GM12878 (cell line): Measurements from ENCODE around the gene FGD5. TPM values are rescaled to one million over a fixed set of nuclear protein-coding genes. Genes with fewer than 3 reads are reported as not detected.

Source experiments
- ATAC-seq: fragments of 200-7000 bp; cut with Tn5 transposase; 3 replicates; pipeline ENCODE4 v1.9.1; 2020; ENCODE audit warnings: mild to moderate bottlenecking, moderate library complexity
- BruUV-seq: library from RNA; stranded (reverse); fragments of 400-500 nt; replicated peaks from 2 replicates; lab custom pipeline; 2021; lab: Mats Ljungman, UMichigan
- CTCF ChIA-PET: fragments of 300-600 bp; sonication (Branson Sonifier 250); formaldehyde crosslinking; extraction: SDS; loops from one replicate; lab custom pipeline; 2021; ENCODE audit warnings: inconsistent platforms; lab: Yijun Ruan, JAX
- POLR2A ChIA-PET: fragments of 350-600 bp; formaldehyde crosslinking; extraction: SDS; loops from one replicate; lab custom pipeline; 2021; ENCODE audit warnings: inconsistent platforms; lab: Charles Lee
- RAD21 ChIA-PET: fragments of 300-600 bp; sonication (Branson Sonifier 250); formaldehyde crosslinking; loops from one replicate; lab custom pipeline; 2023; ENCODE audit warnings: antibody characterized with exemption; ENCODE audit not compliant: unreplicated experiment; lab: Charles Lee
- SMC1A ChIA-PET: fragments of 300-600 bp; sonication (Branson Sonifier 250); formaldehyde crosslinking; loops from one replicate; lab custom pipeline; 2023; ENCODE audit not compliant: unreplicated experiment, uncharacterized antibody; lab: Charles Lee
- DNase-seq: peaks from one replicate; pipeline ENCODE4 v3.0.0-alpha.2; 2011; ENCODE audit warnings: low read depth, low spot score
- FAIRE-seq: peaks from 3 replicates; lab custom pipeline; 2011; peaks lifted over from hg19 to GRCh38; lab: Jason Lieb, UNC
- H2AFZ ChIP-seq: 2 replicates; pipeline ENCODE4 v1.6.0; 2011; ENCODE audit warnings: low read depth, low read length, control low read depth; ENCODE audit not compliant: control insufficient read depth
- H3K27ac ChIP-seq: 2 replicates; pipeline ENCODE4 v1.5.1; 2011; ENCODE audit warnings: control low read depth; ENCODE audit not compliant: control insufficient read depth, insufficient read depth
- H3K27me3 ChIP-seq, 2 experiments: replicated peaks in 1 of 2; 2 replicates each; pipeline versions ENCODE4 v1.6.0 to v1.6.1; 2011; ENCODE audit warnings: low read length in 1 of 2; ENCODE audit not compliant: control insufficient read depth in 2 of 2, insufficient read depth in 2 of 2
- H3K36me3 ChIP-seq, 2 experiments: 2 replicates each; pipeline ENCODE4 v1.5.1; 2011; ENCODE audit warnings: low read length in 1 of 2; ENCODE audit not compliant: control insufficient read depth in 2 of 2, insufficient read depth in 2 of 2
- H3K4me1 ChIP-seq: 2 replicates; pipeline ENCODE4 v1.6.1; 2011; ENCODE audit warnings: mild to moderate bottlenecking, low read length, moderate library complexity, mixed read lengths; ENCODE audit not compliant: control insufficient read depth, insufficient read depth
- H3K4me2 ChIP-seq: 2 replicates; pipeline ENCODE4 v1.6.0; 2011; ENCODE audit warnings: control low read depth; ENCODE audit not compliant: control insufficient read depth, insufficient read depth
- H3K4me3 ChIP-seq: fragments of 200-600 bp; sonication (generic); 2 replicates; pipeline ENCODE4 v1.5.1; 2016
- H3K79me2 ChIP-seq: 2 replicates; pipeline ENCODE4 v1.6.0; 2011; ENCODE audit warnings: low read length; ENCODE audit not compliant: control insufficient read depth, insufficient read depth
- H3K9ac ChIP-seq: 2 replicates; pipeline ENCODE4 v1.8.0; 2011; ENCODE audit warnings: low read length, control low read depth, mixed read lengths; ENCODE audit not compliant: control insufficient read depth, insufficient read depth
- H3K9me3 ChIP-seq: replicated peaks from 3 replicates; pipeline ENCODE4 v1.5.1; 2011; ENCODE audit warnings: mild to moderate bottlenecking, low read length; ENCODE audit not compliant: control insufficient read depth, insufficient read depth
- H4K20me1 ChIP-seq: 2 replicates; pipeline ENCODE4 v1.6.0; 2011; ENCODE audit not compliant: control insufficient read depth, insufficient read depth
- BCLAF1 ChIP-seq: fragments of 450-650 bp; IDR thresholded peaks from 2 replicates; pipeline ENCODE4 v1.6.1; 2017; ENCODE audit warnings: antibody characterized with exemption, mild to moderate bottlenecking, moderate library complexity
- CBX5 ChIP-seq: sonication (generic); IDR thresholded peaks from 2 replicates; pipeline ENCODE4 v1.6.1; 2016; ENCODE audit warnings: low read depth, moderate library complexity, mild to moderate bottlenecking, inconsistent platforms
- HDAC6 ChIP-seq: fragments of 200-600 bp; sonication (generic); IDR thresholded peaks from one replicate; pipeline ENCODE4 v1.8.0; 2017; ENCODE audit warnings: antibody characterized with exemption; ENCODE audit not compliant: unreplicated experiment
- MYC ChIP-seq: IDR thresholded peaks from 2 replicates; pipeline ENCODE4 v1.6.1; 2011; ENCODE audit warnings: mild to moderate bottlenecking, low read length, moderate library complexity, inconsistent platforms; ENCODE audit not compliant: insufficient read depth, insufficient replicate concordance, insufficient read length, severe bottlenecking
- YBX1 ChIP-seq: fragments of 450-650 bp; IDR thresholded peaks from 2 replicates; pipeline ENCODE4 v1.6.1; 2016; ENCODE audit warnings: antibody characterized with exemption
- ZNF687 ChIP-seq: fragments of 450-650 bp; IDR thresholded peaks from 2 replicates; pipeline ENCODE4 v1.6.1; 2017; ENCODE audit warnings: mild to moderate bottlenecking, moderate library complexity
- WGBS: methylation state at CpG from one replicate; pipeline ENCODE4 v1.1.6; 2016; ENCODE audit warnings: low lambda C conversion rate; ENCODE audit not compliant: insufficient replicate concordance, insufficient coverage; ENCODE audit errors: missing lambda C conversion rate; 5-methylcytosine and 5-hydroxymethylcytosine counted together
- in situ Hi-C: fragments of 300-500 bp; cut with MboI; formaldehyde crosslinking; loops from 9 replicates; pipeline ENCODE4 v1.14.3; 2018; ENCODE audit warnings: mixed read lengths
- intact Hi-C: fragments of 100-400 bp; cut with micrococcal nuclease; formaldehyde crosslinking; loops from one replicate; pipeline ENCODE4 v1.14.2; 2022; ENCODE audit not compliant: unreplicated experiment
- polyA plus RNA-seq, 11 experiments: library from polyadenylated mRNA; depleted of rRNA in 4 of 11; unstranded in 6 of 11; stranded (reverse) in 5 of 11; fragments of >200 nt; fragmentation: Nextera tagmentation in 4 of 11; fragmentation: Illumina TruSeq in 1 of 11; extraction: Ambion mirVana in 4 of 11; extraction: Trizol in 1 of 11; gene quantifications; 1 replicate in 1 of 11; 2 replicates in 10 of 11; pipeline versions ENCODE4 v1.2.1 to v1.2.3, GENCODE V29; 2011 to 2016; ENCODE audit warnings: inconsistent platforms in 2 of 11, missing spikeins in 2 of 11, low read depth in 1 of 11
- total RNA-seq, 4 experiments: library from RNA; depleted of rRNA in 3 of 4; stranded (reverse); fragments of >200 nt in 3 of 4; fragmentation: Illumina TruSeq in 1 of 4; extraction: Trizol in 1 of 4; gene quantifications; 2 replicates each; pipeline versions ENCODE4 v1.2.1 to v1.2.3, GENCODE V29; 2013 to 2021

FGD5 gene
- total and polyA plus RNA-seq, 10 of the 15 experiments (the other 5 are each of a cell fraction or from before 2014, with no cell fraction given): 0.03 to 0.13 (median 0.11) TPM; not detected in 3

GRCh38 chr3:14905055-14905657 lies 86.4 kb downstream of the FGD5 start:
- no peak overlapping the region for H3K4me2 ChIP-seq
- FAIRE-seq: no peak
- no peaks in the 10 kb centered on the region for H3K79me2 ChIP-seq
- no peaks in the 10 kb centered on the region for H4K20me1 ChIP-seq
- H2AFZ ChIP-seq: no peak overlapping the region
- SMC1A ChIA-PET: no interaction called here
- H3K27me3 ChIP-seq: no peaks in the 10 kb centered on the region; a peak in 2 of 4 replicates
- no peak overlapping the region for H3K4me3 ChIP-seq
- TF ChIP-seq HDAC6: no peak
- TF ChIP-seq CBX5: peak; percentile 79; the same call in 1 of the 2 replicates
- TF ChIP-seq, all 136 proteins: peak for 1
- ChIA-PET POLR2A (no interaction called here), RAD21 (no interaction called here), CTCF (no interaction called here)
- DNase-seq (no peak), ATAC-seq (no peak)
- Histone ChIP-seq H3K9ac (no peak overlapping the region), H3K9me3 (peaks cover 4% of the 10 kb centered on the region; the same call in 2 of the 3 replicates), H3K4me1 (no peaks in the 10 kb centered on the region), H3K27ac (no peak overlapping the region), H3K36me3 (no peaks in the 10 kb centered on the region)
- in situ Hi-C loops: no loop called here
- intact Hi-C loops: no loop called here
- no TSS peak for BruUV-seq
- 53% methylated on average over 6 of the region's 6 CpGs for WGBS

DNA sequence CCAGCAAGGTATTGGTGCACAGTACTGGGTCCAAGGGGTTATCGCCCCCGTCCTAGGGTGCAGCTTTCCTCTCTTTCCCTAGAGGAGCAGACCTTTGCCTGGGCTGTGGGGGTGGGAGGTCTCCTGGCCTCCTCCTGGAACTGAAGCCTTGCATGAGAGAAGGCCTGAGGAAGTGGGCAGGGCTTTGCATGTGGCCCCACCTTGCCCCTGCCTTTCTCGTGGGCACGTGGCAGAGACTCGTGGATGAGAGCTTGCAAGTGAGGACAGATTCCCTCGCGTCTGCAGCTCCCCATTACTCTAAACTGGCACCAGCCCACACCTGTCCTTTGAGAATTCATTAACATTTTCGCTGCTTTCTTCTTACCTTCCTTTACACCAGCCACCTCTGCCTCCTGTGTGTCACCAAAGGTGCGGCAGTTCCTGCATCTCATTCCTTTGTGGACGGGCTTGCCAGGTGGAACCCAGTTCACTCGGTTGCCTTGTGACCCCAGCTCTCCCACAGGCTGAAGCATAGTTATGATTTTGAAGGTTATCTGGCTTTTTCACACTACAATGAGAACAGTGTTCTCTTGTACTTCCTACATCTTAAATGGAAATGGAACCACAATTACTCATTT lies 87.7 kb downstream of the FGD5 start:
- SMC1A ChIA-PET: no interaction called here
- ATAC-seq (no peak), DNase-seq (no peak), FAIRE-seq (no peak)
- H3K27me3 ChIP-seq: peaks cover 0 to 1% of the 10 kb centered on the region in 2 experiments; a peak in 2 of 4 replicates
- CTCF ChIA-PET: no interaction called here
- no peaks in the 10 kb centered on the region for H3K79me2 ChIP-seq
- no peaks in the 10 kb centered on the region for H4K20me1 ChIP-seq
- intact Hi-C loops (no loop called here), in situ Hi-C loops (no loop called here)
- no peak overlapping the region for H2AFZ ChIP-seq
- 63% methylated on average over 11 of the region's 11 CpGs for WGBS
- H3K4me1 ChIP-seq: no peaks in the 10 kb centered on the region
- H3K27ac ChIP-seq: no peak overlapping the region
- POLR2A ChIA-PET: no interaction called here
- H3K9me3 ChIP-seq: peaks cover 4% of the 10 kb centered on the region; the same call in 2 of the 3 replicates
- RAD21 ChIA-PET: no interaction called here
- no peak overlapping the region for H3K4me3 ChIP-seq
- H3K4me2 ChIP-seq: no peak overlapping the region
- no TSS peak for BruUV-seq
- H3K9ac ChIP-seq: no peak overlapping the region
- H3K36me3 ChIP-seq: no peaks in the 10 kb centered on the region
- TF ChIP-seq YBX1 (no peak), MYC (no peak), BCLAF1 (no peak), ZNF687 (no peak)
